ENCODE data around the gene RPL13. TPM values are rescaled to one million over a fixed set of nuclear protein-coding genes. Genes with fewer than 3 reads are reported as not detected.

RPL13 gene
- total and polyA plus RNA-seq, 2 of the 4 experiments (the other 2 are of a cell fraction) = 2,098 to 3,527 TPM

DNA sequence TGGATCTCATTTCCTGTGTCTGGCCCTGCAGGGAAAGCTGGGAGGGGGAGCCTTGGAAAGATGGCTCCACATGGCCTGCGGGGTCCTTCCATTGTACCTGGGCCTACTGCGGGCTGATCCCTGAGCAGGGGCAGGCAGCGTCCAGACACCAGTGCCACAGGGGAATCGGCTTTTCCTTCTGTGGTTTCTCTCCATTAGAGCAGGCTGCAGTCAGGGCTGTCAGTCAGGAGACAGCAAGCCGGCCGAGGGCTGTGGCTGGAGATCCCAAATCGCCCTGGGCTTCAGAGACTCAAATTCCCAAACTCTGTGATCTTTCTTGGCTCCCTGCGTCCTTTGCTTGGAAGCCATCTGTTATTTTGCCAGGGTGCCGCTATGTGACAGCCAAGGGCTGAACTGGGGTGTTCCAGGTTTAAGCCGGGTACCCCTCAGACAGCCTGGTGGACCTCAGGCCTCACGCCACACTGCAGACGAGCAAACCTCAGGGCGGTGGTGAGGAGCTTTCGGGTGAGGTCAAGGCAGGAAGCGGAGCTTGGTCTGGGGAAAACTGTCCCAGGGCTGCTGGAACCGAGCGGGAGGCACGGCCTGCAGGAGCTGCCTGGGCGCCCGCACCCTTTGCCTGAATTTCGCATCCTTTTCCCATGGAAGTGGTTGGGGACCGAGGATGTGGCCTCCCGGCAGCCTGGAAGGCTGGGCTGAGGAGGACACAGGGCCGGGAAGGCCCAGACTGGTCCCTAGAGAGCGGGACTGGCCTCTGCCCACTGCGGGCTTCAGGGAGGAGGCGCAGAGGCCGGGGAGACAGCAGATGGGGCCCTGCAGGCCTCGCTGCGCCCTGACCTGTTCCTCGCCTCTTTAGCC is 13.6 kb downstream of the RPL13 start:
- intact Hi-C loops (cut with micrococcal nuclease) = loop anchor here (1.0 kb wide), 1 partner anchor 67 kb away; no protein-coding TSS in a partner anchor
- H3K9ac ChIP-seq (ENCODE audit: low read depth, low read length) = peak overlapping the region; percentile 24; the same call in 1 of the 2 replicates

More for the DNA sequence above, 13.6 kb downstream of the RPL13 start:
- Histone ChIP-seq H3K4me1 (ENCODE audit: control insufficient read depth, insufficient read depth, low read length) (peaks cover 15% of the 10 kb centered on the region), H3K9me1 (ENCODE audit: insufficient read depth, low read length) (no peaks in the 10 kb centered on the region), H4K20me1 (ENCODE audit: insufficient read depth, low read length) (no peaks in the 10 kb centered on the region), H2AFZ (replicated peaks; ENCODE audit: low read length, poor library complexity) (peak overlapping the region; percentile 93), H3K4me2 (ENCODE audit: low read depth, low read length) (no peak overlapping the region; the same call in 1 of the 2 replicates), H3K27me3 (ENCODE audit: control insufficient read depth, insufficient read depth, low read length) (peaks cover 4% of the 10 kb centered on the region; the same call in 1 of the 2 replicates), H3K36me3 (ENCODE audit: control insufficient read depth, insufficient read depth, low read length) (no peaks in the 10 kb centered on the region), H2AK9ac (replicated peaks; ENCODE audit: low read depth, low read length, poor library complexity) (peak overlapping the region; percentile 91), H3K56ac (ENCODE audit: extremely low read depth, insufficient read depth, low read length) (no peak overlapping the region), H3K79me1 (ENCODE audit: low read depth in 1 of 2, low read length in 2 of 2) (no peaks in the 10 kb centered on the region; a peak in 1 of 4 replicates), H3K27ac (ENCODE audit: insufficient read depth, low read length) (no peak overlapping the region), H2BK20ac (ENCODE audit: low read depth, low read length) (peak overlapping the region; percentile 34; the same call in 1 of the 2 replicates), H3K4me3 (ENCODE audit: insufficient read depth, low read depth, low read length) (no peak overlapping the region), H3K9me3 (ENCODE audit: control insufficient read depth, insufficient read depth, low read length) (no peaks in the 10 kb centered on the region), H2BK5ac (ENCODE audit: low read depth, low read length, poor library complexity, severe bottlenecking) (peak overlapping the region; percentile 27), H3K4ac (ENCODE audit: low read depth, low read length) (peak overlapping the region; percentile 84), H4K5ac (ENCODE audit: low read depth, low read length) (peak overlapping the region; percentile 90), H2BK120ac (ENCODE audit: low read depth, low read length) (peak overlapping the region; percentile 84), H4K8ac (ENCODE audit: low read depth in 2 of 2, low read length in 2 of 2) (peak overlapping the region; percentile 16 to 82), H2BK15ac (ENCODE audit: low read depth, low read length) (peak overlapping the region; percentile 53; the same call in 1 of the 3 replicates), H3K14ac (replicated peaks; ENCODE audit: low read depth, low read length) (no peak overlapping the region; the same call in 1 of the 2 replicates), H2AK5ac (ENCODE audit: low read depth, low read length) (peak overlapping the region; percentile 58; the same call in 1 of the 2 replicates), H4K91ac (ENCODE audit: insufficient read depth, low read depth, low read length) (peak overlapping the region; percentile 79), H3K18ac (ENCODE audit: low read depth, low read length) (no peak overlapping the region; the same call in 1 of the 2 replicates), H3K23ac (ENCODE audit: low read depth, low read length) (no peak overlapping the region)
- ATAC-seq (ENCODE audit: low read depth) = no peak; the same call in 1 of the 2 replicates
- no peak for TF ChIP-seq MXI1 (IDR thresholded peaks at IDR 0.05; ENCODE audit: borderline replicate concordance, low read depth, low read length)
- CTCF ChIA-PET = no interaction called here
- in situ Hi-C loops (cut with MboI; ENCODE audit: low sequenced_read_pairs) = loop anchor here (5.0 kb wide), 1 partner anchor 68 kb away; no protein-coding TSS in a partner anchor
- dilution Hi-C loops (cut with HindIII; ENCODE audit: low sequenced_read_pairs, unreplicated experiment) = no loop called here
- no TSS peak for BruUV-seq (replicated peaks)
- no peak for DNase-seq
- 93% methylated on average over 22 of the region's 31 CpGs; no CpG with 5 or more reads in 1 of the 2 experiments for WGBS, 2 experiments (ENCODE audit: extremely low coverage in 2 of 2, insufficient read length in 1 of 2)
- POLR2A ChIA-PET (ENCODE audit: unreplicated experiment) = no interaction called here

Measured in IMR-90 (cell line).